HL-60/S4 treated with retinoic acid at 250 ng/mL for 4 days and 3 days (cell line): ENCODE measurements around the gene DOCK1.

Source experiments
- in situ Hi-C: fragments of 300-500 bp; cut with MboI; formaldehyde crosslinking; loops from 2 replicates; pipeline ENCODE4 v1.7.0; 2022; ENCODE audit warnings: low sequenced_read_pairs

The DOCK1 gene

DNA sequence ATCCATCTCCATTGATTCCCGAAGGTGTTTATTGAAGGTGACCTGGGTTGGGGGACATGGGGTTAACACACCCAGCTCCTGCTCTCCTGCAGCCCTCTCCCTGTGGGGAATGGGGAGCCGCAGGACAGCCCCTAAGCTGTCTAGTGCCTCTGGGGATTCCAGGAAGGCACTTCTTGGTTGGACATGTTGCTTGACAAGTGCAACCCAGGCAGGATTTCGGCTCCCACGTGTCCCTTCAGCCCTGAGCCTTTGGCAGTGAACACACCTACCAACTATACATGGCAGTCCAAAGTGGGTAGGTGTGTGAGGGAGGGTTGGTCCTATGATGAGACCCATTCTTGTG, 43.9 kb downstream of the DOCK1 start:
- in situ Hi-C loops: no loop called here

DNA sequence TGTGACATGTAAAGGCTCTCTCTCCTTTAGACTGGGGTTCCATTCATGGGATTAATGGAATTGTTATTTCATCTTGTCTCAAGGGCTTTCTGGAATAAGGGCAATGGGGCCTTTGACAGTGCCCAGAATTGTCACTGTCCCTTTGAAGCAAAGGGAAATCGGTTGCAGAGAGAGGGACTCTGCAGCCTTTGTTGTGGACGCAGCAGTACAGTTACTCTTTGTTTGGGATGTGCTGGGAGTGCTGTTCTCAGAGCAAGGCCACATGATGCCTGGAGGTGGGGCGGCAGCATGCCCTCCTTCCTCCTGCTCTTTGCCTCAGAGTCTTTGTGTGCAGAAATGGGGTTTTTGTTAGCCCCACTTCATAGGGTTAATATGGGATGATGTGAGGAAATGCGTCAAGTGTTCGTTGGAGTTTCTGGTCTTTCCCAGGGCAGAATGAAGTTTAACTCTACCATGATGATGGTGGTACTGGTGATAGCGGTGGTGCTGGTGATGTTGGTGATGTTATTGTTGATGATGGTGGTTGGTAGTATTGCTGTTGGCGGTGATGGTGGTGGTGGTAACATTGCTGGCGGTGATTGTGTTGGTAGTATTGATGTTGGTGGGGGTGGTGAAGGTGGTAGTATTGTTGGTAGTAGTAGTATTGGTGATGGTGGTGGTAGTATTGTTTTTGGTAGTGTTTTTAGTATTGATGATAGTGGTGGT, 45.3 kb downstream of the DOCK1 start:
- in situ Hi-C loops: no loop called here

DNA sequence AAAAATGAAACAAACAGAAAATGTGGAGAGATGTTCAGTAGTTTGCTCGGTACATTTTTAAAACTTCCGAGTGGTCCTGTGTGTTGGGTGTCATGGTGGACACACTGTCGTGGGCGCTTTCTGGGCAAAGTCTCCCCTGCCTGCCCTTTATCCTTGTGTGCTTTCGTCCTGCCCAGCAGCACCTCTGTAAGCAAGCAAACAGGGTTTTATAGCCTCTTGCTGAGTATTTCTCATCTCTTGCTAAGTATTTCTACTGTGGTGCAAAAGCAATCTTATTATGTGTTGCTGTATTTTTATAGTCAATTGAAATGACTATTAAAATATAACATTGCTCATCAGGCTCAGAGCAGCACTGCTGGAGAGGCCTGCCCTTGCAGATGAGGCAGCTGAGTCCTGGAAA, 48.7 kb downstream of the DOCK1 start:
- in situ Hi-C loops: no loop called here

DNA sequence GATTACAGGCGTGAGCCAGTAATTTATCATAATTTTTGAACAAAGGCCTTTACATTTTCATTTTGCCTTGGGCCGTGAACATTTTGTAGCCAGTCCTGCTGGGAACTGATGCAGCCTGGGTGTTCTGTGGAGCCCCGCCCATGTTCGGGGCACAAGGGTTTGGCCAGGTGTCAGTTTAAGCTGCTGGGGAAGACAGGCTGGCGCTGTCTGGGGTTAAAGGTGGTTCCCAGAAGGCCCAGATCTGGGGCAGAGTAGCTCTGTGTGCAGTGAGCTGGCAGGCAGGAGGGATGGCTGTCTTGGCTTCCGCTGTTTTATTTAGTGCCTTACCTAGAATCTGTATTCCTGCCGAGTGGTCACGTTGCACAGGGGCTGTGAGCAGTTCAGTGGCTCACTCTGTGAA, 50.2 kb downstream of the DOCK1 start:
- in situ Hi-C loops: no loop called here

DNA sequence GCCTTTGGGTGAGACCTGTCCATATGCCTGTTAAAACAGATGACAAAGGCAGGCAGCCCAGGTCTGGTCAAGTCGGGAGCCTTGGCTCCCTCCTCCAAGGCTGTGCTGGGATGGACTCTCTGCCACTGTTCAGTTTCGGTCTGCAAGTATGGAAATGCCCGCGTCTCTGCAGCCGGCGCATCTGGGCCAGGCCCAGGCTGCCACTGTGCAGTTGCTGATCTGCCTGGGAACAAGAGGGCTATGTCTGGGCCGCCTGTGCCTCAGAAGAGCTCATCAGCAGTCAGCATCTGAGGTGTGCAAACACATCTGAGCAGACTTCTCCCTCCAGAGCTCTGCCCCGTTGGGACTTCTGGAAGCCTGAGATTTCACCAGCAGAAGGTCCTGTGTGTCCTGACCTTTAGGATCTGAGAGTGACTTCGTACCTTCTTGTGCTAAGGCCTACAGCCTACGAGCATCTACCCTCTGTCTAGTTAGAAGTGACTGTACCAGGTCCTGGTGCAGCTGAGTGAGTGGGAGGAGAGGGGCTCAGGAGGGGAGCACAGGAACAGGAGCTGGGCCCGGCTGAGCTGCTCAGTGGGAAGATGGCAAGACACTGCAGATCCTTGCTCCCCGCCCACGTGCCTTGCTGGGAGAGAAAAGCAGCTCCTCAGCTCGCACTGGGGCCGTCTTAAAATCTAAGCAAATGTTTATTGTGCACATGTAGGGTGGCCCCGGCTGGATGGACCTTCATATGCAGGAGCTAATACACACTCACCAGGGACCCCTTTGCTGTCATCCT, 50.9 kb downstream of the DOCK1 start:
- in situ Hi-C loops: no loop called here

DNA sequence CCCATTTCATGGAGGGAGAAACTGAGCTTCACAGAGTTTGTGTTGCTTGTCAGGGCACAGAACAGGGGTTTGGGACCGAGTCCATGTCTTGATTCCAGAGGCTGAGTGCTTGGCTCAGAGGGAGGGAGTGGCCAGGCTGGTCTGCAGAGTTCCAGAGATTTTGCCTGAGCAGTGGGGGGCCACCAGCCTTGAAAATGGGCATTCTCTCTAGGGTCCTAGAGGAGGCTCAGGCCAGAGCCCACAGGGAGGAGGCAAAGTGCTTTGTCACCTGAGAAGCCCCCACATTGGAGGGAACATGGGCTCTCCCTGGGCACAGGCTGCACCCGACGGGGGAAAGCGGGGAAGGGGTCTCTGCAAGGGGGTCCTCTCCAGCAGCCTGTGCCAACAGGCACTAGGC, 51.5 kb downstream of the DOCK1 start:
- in situ Hi-C loops: no loop called here

DNA sequence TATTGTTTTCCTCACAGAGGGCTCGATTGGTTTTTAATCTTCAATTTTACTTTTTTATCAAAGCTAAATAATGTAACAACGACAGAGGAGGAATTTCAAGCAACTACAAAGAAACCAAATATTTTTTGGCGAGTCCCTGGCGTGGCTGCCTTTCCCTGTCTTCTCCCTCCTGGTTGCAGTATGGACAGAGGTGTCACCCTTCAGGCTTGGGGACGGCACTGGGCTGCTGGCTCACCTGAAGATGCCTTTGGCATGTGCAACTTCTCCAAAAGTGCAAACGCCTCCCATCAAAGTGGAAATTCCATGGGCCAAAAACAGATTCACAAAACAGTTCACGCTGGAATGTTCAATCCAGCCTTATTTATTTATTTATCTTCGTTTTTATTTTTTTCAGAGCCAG, 51.9 kb downstream of the DOCK1 start:
- in situ Hi-C loops: no loop called here

DNA sequence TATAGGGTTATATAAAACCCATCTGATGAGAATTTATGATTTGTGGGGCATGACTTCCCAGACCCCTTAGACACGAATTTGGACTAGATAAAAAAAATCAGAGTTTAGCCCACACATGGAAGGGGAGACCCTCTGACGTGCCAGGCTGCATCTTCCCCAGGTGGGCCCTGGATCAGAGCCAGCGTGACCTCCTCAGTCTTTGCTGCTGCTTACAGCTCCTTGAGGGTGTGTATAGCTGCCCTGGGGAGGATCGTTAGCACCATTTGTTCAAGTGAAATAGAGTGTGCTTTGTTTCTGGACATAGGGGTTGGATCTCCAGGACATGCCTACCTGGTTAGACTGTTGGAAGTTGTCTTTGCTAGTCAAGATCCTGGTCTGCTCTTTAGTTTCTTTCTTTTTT, 54.2 kb downstream of the DOCK1 start:
- in situ Hi-C loops: no loop called here

DNA sequence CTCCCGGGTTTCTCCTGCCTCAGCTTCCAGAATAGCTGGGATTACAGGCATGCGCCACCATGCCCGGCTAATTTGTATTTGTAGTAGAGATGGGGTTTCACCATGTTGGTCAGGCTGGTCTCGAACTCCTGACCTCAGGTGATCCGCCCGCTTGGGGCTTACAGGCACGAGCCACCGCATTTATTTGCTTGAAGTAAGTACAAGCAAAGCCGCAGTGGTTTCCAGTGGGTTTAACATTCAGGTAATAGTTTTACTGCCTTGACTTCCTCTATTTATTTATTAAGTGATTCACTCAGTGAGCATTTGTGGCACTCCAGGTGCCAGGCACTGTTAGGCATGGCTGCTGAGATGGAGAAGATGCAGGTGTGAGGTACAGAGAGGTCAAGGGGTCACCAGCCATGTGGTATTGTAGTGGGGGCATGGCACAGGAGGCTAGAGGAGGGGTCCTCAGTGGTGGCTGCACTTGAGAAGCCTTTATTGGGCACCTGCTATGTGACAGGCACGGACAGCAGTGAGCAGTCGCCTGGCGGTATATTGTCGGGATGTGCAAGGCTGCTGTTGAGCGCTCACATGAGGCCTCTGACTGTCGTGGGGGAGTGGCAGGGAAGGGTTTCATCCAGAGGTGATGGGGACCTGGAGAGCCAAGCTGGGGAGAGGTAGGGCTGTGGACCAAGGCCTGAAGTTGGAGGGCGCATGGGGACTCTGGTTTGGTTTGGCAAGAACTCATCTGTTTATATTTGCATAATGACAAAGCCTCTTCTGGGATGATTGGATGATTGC, 54.9 kb downstream of the DOCK1 start:
- in situ Hi-C loops: no loop called here

DNA sequence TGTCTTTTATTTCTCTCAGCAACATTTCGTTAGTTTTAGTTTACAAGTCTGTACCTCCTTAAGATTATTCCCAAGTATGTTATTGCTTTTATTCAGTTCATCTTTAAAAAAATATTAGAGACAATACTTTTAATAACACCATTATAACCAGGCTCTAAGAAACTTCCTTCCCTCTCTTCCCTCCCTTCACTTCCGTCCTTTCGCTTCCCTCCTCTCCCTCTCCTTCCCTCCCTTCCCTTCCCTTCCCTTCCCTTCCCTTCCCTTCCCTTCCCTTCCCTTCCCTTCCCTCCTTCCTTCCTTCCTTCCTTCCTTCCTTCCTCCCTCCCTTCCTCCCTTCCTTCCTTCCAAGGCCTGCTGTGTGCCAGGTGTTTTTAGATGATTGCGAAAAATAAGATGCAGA, 58.1 kb downstream of the DOCK1 start:
- in situ Hi-C loops: no loop called here

DNA sequence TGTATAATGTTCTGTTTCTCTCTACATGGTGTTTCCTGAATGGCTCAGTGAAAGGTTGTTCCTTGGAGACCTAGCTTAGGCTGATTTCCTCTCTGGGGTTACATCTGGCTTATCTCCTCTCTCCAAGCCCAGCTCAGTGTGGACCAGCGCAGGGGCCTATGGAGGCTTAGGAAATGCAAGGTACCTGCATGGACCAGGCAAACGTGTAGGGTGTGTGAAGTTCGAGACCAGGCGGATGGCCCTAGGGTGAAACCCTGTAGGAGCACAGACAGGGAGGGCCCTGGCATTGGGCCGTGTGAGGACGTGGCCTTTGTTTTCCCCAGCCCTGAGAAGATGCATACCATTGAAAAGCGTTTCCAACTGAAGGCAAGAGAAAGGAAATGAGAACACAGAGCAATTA, 59.0 kb downstream of the DOCK1 start:
- in situ Hi-C loops: no loop called here

DNA sequence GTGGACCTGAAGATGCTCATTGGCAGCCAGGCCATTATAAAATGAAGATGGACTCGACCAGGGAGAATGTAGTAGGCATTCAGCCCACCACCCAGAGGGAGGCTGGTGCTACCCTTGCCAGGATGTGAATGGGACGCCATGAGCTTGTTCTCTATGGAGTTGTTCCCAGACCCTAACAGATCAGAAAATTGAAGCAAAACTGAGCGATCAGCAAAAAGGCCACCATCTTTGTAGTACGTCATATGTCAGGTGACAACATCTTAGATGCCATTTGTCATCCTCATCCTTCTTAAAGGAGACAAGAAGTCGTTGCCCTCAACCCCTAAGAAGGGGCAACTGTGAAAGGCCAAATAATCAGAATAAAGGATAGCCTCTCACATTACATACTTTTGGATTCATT, 61.7 kb downstream of the DOCK1 start:
- in situ Hi-C loops: no loop called here

DNA sequence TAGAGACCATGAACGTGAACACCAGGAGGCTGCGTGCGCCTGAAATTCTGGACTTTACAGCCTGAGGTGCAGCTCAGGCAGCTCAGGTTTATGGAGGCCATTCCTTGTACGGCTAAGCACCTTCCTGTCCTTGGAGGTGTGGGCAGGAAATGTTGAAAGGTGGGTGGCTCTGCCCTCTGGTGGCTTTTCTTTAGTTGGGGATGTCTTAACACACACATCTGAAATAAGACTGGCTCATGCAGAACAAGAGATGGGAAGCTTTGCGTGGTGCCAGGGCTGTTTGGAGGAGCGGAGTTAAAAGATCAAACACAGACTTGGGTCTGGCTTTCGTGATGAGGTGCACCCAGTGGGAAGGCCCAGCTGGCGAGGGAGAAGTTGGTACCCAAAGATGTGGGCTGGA, 64.1 kb downstream of the DOCK1 start:
- in situ Hi-C loops: no loop called here

DNA sequence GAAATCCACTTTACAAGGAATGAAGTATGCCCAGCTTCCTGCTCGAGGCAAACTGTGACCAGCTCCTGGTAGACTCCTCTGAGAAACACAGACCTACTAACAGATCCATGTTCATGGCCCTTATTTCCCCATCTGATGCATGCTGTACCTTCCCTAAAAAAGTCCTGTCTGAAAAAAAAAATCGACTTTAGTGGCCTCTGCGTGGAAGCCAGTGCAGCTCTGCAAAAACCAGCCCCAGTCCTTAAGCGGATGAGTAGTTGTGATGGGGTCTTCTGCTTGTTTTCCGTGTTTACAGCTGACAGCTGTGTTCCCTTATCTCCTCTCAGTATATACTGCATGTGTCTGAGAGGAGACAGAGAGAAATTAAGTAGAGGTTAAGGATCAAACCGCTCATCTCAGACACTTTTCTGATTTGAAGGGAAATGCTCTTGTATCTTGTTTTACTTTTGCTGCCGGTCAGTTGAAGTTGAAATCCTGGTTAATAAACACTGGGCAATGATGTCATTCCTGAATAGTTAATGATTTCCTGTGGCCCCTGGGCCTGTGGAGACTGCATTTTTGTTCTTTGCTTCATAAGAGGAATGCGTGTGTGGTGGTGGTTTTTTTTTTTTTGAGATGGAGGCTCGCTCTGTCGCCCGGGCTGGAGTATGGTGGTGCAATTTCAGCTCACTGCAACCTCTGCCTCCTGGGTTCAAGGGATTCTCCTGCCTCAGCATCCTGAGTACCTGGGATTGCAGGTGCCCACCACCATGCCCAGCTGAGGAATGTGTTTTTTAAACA, 67.6 kb downstream of the DOCK1 start:
- in situ Hi-C loops: no loop called here

DNA sequence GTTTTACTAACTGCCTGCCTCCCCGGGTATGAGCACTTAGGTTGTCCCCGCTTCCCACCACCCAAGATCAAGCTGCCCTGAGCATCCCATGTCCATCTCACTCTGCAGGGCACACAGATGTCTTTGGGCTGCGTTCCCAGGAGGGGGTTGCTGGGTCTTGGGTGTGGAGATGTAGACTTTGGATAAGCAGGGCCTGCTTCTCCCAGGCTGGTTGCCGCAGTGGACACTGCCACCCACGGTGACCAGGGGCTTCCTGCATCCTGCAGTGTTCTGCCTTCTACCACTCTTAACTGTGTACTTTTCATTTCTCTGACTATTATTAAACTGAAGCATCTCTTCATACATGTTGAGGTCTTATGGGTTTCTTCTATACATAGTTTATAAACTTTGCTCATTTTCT, 70.0 kb downstream of the DOCK1 start:
- in situ Hi-C loops: no loop called here

DNA sequence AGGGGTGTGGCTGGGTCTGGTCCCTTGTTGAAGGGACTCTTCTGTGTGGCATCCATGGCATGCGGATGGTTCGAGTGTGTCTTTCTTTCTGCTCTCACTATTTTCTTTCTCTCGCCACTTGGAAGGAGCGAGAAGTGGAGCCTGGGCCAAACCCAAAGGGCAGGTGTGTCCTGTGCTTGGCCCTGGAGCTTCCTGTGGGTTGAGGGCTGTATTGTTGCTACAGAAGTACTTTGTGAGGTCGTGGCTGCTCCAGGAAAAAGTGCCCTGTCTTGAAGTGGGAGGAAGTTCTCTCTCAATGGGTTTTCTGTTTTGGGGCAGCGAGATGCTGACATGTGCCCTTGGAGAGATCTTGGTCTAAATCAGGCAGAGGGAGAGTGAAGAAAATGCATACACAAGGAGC, 72.0 kb downstream of the DOCK1 start:
- in situ Hi-C loops: no loop called here

DNA sequence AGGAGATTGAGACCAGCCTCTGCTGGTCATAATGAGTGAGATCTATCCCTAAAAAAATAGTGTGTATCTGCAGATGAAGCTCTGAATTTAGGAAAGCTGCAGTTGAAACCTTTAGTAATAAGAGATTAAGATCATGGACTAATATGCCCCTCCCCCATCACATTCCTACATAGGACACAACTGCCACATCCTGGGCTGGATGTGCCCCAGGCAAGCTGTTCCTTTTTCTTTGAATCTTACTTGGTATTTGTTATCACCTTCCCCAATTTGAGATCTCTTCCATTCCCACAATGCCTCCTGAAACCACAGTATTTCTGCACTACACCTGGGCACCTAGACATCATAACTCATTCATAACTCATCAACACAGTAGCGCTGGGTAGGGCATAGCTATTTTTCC, 74.1 kb downstream of the DOCK1 start:
- in situ Hi-C loops: no loop called here

DNA sequence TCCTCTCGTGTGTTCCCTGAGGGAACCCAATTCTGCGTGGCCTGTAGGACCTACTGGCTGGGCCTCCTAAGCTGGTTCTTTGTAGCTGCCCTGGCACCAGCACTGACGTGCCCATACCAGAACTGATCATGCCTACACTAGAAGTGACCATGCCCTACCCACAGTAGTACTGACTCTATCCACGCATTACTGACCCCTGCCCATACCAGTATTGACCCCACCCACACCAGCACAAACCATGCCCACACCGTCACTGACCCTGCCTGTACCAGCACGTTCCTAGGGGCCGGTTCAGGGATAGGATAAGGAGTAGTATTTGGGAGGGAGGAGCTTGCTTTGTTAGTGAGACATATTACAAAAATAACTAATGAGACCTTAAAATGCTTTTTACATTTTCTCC, 88.0 kb downstream of the DOCK1 start:
- in situ Hi-C loops: no loop called here

DNA sequence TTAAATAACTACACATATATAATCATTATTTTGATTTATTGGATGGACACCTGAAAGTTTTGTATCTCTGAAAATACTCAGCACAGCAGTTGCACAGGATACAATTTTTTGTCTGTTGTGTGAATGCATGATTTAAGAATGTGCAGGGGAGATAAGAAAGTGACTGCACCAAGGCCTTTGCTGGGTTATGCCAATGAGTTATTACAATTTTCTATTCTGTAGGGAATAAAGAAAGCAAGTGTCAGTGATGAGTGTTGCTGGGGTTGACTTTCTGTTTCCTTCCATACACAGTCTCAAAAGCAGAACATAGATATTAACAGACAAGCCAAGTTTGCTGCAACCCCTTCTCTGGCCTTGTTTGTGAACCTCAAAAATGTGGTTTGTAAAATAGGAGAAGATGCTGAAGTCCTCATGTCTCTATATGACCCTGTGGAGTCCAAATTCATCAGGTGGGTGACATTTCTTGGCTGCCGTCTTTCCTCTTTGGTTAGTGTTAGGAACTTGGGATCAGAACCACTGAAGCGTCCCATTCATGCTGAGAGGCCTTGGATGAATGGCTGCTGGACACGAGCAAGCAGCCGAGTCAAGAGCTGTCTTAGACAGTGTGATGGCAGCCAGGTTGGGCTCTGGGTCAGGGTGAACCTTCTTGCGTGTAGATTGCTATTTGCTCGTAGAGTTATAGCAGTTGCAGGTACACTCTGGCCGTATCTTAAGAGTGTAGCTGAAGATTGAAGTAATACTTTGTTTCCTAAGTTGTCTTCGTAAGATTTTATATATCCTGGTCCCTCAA, 92.8 kb downstream of the DOCK1 start:
- in situ Hi-C loops: no loop called here

DNA sequence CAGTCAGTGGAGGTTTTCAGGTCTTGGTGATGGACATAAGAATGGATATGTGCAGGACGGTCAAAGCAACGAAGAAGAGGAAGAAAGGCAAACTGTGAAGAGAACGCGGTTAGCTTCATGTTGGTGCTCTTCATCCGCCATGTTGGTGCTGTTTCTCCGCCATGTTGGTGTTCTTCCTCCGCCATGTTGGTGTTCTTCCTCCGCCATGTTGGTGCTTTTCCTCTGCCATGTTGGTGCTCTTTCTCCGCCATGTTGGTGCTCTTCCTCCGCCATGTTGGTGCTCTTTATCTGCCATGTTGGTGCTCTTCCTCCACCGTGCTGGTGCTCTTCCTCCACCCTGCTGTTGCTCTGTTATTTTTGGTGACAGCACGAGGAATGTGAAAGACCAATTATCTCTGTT, 95.4 kb downstream of the DOCK1 start:
- in situ Hi-C loops: no loop called here
